SKM-1 (cell line): ENCODE data around the gene CLIC6.

ENCODE experiments used
- DNase-seq: peaks from one replicate; lab custom pipeline; 2025; ENCODE audit not compliant: unreplicated experiment; lab: John Stamatoyannopoulos, UW

CLIC6 gene

GRCh38 chr21:34764715-34765284, 96.0 kb downstream of the CLIC6 start:
- no peak for DNase-seq

- DNase-seq, result no peak
Measured at GRCh38 chr21:34765619-34766018, 96.8 kb downstream of the CLIC6 start.

GRCh38 chr21:34766862-34767261, 98.1 kb downstream of the CLIC6 start:
- DNase-seq, result no peak
